T-helper 9 cell (primary cell): ENCODE measurements around the gene VAV1.
"Not testable (repeated sequence)": the region's sequence is repeated elsewhere in the genome, so short reads cannot be mapped to it uniquely, and the experiment has no call there.

ENCODE experiments used
- DNase-seq: peaks from one replicate; pipeline ENCODE4 v3.0.0-alpha.2; 2020

The VAV1 gene

DNA sequence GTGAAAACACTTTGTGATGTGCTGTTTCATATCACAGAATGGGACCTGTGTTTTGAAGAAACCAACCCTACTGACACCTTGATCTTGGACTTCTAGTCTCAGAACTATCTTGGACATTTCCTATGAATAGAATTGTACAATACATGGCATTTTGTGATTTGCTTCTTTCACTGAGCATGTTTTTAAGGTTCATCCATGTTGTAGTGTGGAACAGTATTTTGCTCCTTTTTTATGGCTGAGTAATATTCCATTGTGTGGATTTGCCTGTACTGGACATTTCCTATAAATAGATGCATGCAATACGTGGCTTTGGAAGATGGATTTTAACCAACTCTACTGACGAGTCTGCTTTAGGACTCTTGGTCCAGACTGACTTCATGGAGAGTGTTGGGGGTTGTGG is 46.8 kb downstream of the VAV1 start:
- no peak for DNase-seq

DNA sequence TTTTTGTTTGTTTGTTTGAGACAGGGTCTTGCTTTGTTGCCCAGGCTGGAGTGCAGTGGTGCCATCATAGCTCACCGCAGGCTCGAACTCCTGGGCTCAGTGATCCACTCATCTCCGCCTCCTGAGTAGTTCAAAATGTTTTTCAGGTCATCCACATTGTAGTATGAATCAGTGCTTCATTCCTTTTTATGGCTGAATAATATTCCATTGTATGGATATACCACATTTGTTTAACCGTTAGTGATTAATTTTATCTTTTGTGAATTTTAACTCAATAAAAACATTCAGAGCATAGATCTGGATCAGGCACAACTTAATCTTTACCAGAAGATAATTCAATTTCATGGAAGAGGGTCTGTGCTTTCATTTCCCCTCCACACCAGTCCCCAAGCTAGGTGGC is 47.7 kb downstream of the VAV1 start:
- DNase-seq = no peak

DNA sequence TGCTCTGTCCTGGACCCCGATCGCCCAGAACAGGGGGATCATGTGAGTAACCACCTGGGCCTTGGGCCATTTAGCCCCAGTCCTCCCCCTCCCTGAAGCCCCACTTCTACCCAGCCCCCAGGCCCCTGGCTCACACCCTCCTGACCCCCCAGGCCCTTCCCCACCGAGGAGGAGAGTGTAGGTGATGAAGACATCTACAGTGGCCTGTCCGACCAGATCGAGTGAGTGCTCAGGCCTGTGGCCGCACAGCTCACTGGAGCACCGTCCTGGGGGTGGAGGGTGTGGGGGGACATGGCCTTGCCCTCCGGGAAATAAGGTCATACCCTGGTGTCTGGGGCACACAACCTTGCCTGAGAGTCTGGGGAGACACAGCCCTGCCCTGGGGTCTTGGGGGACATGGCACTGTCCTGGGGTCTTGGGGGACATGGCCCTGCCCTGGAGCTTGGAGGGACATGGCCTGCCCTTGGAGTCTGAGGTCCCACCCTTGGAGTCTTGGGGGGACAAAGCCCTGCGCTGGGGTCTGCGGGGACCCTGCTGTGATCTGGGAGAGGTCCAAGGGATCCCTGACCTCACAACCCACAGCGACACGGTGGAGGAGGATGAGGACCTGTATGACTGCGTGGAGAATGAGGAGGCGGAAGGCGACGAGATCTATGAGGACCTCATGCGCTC is 49.3 kb downstream of the VAV1 start:
- no peak for DNase-seq

DNA sequence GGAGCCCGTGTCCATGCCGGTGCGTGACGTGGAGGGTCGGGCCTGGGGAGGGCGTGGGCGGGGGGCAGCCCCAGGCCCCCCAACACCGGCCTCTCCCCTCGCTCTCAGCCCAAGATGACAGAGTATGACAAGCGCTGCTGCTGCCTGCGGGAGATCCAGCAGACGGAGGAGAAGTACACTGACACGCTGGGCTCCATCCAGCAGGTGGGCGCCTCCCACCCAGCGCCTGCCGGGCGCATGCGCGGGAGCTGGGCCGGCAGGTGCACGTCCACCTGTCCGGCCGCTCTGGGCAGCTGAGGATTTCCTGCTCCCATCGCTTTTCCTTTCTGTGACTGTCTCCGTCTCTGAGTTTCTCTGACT is 49.8 kb downstream of the VAV1 start:
- no peak for DNase-seq

DNA sequence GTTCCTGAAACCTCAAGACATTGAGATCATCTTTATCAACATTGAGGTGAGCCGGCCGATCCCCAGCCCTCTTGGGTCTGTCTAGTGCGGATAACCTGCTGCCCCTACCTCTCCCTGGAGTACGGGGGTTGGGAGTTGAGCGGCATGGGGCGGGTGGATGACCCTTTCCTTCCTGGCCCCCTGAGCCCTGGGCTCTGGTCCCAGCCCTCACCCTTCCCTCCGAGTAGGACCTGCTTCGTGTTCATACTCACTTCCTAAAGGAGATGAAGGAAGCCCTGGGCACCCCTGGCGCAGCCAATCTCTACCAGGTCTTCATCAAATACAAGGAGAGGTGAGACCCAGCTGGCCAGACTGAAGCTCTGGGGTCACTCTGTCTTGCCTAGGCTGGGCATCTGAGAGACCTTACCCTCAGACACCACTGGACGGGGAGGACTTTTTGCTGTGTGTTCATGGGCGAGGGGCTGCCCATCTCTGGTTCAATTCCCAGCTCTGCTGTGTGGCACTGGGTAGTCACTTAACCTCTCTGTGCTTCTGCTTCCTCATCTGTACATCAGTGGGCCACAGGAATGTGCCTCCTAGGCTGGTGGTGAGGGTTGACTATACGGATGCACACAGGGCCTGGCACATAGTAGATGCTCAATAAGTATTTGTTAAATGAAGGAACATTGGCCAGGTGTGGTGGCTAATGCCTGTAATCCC is 52.7 kb downstream of the VAV1 start:
- DNase-seq = no peak

DNA sequence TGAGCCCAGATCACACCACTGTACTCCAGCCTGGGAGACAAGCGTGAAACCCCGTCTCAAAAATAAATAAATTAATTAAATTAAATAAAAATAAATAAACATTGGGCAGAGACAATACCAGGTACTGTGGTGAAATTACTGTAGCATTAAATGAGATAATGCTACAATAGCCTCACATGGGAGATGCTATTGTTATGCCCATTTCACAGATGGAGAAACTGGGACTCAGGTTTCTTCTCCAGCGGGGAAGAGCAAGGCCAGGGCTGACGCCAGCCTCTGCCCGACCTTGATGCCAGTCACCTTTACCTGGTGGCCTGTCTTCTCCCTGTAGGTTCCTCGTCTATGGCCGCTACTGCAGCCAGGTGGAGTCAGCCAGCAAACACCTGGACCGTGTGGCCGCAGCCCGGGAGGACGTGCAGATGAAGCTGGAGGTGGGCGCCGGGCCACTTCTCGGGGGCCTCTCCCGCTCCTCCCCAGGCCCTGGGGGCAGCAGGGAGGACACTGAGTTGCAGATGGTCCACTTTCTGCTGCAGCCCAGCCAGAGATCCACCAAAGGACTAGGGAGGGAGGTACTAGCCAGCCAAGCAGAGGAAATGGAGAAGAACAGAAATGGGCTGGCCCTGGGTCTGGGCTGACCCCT is 53.9 kb downstream of the VAV1 start:
- DNase-seq = no peak

DNA sequence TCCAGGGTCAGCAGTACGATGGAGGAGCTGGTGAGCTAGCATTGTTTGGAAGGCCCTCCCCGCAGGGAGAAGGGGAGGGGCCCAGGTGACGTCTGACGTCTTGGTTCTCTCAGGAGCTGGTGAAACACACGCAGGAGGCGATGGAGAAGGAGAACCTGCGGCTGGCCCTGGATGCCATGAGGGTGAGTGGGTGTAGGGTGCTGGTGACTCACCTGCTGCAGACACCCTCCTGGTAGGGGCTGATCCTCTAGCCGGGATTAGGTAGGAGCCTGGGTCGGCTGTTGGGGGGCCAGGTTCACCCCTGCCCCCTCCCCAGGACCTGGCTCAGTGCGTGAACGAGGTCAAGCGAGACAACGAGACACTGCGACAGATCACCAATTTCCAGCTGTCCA is 55.8 kb downstream of the VAV1 start:
- no peak for DNase-seq

DNA sequence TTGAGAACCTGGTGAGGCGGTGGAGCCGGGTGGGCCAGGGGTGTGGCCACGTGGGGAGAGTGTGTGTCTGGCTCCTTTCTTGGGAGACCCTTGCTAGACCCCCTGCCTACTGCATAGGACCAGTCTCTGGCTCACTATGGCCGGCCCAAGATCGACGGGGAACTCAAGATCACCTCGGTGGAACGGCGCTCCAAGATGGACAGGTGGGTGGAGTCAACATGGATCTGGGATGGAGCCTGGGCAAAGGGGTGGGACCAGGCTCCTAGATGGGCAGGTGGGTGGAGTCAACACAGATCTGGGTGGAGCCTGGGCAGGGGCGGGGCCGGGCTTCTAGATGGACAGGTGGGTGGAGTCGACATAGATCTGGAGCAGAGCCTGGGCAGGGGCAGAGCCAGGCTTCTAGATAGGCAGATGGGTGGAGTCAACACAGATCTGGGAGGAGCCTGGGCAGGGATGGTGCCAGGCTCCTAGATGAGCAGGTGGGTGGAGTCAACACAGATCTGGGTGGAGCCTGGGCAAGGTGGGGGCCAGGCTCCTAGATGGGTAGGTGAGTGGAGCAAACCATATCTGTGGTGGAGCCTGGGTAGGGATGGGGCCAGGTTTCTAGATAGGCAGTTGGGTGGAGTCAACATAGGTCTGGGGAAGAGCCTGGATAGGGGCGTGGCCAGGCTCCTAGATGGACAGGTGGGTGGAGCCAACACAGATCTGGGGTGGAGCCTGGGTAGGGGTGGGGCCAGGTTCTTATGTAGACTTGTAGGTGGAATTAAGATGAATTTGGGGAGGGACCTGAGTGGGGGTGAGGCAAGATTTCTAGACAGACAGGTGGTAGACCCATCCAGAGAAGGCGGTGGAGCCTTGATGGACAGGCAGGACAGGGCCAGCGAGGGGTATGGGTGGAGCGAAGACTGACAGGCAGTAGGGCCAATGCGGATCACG is 56.5 kb downstream of the VAV1 start:
- no peak for DNase-seq

DNA sequence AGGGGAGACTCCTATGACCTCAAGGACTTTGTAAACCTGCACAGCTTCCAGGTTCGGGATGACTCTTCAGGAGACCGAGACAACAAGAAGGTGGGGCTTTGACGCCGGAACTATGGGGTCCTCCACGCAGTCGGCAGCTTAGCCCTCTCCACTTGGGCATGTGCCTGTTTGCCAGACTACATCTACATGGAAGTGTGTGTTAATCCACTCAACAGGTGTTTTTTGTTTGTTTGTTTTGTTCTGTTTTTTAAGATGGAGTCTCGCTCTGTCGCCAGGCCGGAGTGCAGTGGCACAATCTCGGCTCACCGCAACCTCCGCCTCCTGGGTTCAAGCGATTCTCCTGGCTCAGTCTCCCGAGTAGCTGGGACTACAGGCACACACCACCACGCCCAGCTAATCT is 57.3 kb downstream of the VAV1 start:
- DNase-seq = not testable (repeated sequence)

DNA sequence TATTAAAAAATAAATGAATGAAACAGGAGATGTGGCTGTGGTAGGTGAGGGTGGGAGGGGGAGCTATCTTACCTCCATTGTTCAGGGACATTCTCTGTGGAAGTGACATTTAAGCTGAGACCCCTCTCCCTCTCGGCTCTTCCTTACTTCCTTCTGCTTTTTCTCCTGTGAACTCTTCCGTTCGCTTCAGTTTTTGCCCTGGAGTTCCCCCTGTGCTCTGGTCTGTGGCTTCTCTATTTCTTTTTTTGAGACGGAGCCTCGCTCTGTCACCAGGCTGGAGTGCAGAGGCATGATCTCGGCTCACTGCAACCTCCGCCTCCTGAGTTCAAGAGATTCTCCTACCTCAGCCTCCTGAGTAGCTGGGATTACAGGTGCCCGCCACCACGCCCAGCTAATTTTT is 58.6 kb downstream of the VAV1 start:
- not testable (repeated sequence) for DNase-seq

DNA sequence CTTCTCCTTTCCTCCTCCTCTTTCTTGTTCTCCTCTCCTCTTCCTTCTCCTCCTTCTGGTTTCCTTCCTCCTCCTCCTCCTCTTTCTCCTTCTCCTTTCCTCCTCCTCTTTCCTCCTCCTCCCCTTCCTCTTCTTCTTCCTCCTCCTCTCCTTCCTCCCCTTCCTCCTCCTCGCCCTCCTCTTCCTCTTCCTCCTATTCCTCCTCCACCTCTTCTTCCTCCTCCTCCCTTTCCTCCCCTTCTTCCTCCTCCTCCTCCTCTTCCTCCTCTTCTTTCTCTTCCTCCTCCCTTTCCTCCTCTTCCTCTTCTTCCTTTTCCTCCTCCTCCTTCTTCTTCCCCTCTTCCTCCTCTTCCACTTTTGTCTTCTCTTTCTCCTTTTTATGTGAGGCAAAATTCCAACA is 59.9 kb downstream of the VAV1 start:
- DNase-seq = no peak

DNA sequence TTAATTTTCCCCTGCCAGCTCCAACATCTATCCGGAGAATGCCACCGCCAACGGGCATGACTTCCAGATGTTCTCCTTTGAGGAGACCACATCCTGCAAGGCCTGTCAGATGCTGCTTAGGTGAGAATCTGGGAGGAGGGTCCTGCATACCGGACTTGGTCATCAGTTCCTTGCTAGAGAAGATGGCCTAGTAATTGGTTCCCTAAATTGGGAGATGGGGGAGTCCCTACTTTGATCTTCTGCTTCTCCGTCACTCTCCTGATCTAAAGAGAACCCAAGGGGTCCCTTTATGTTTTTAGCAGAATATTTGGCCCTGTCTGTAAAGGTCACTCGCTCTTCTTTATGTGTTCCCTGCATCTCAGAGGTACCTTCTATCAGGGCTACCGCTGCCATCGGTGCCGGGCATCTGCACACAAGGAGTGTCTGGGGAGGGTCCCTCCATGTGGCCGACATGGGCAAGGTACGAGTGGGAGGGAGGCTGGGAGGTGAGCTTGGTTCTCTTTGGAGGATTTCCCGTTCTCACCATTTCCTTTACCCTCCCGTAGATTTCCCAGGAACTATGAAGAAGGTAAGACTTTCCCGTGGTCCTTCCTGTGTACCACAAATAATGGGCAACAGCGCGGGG is 60.8 kb downstream of the VAV1 start:
- no peak for DNase-seq

DNA sequence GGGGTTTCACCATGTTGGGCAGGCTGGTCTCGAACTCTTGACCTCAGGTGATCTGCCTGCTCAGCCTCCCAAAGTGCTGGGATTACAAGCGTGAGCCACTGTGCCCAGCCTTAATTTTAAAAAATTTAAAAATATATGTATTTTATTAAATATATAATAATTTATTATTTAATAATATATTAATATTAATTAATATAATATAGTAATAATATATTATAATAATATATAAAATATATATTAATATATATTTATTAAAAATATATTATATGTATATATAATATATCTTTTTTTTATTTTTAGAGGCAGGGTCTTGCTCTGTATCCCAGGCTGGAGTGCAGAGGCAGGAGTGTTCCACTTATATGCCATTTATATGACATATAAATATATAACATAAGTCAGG is 61.9 kb downstream of the VAV1 start:
- no peak for DNase-seq

DNA sequence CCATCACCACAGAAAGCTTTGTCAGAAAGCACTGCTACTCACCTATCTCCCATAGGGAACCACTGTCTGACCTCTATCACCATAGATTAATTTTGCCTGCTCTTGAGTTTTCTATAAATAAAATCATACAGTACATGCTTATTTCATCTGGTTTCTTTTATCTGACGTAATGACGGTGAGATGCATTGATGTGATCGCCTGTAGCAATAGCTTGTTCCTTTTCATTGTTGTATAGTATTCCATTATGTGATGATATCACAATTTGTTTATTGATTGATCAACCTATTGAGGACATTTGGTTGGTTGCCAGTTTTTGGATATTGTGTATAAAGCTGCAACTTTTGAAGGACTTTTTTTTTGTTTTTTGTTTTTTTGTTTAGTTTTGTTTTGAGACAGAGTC is 63.0 kb downstream of the VAV1 start:
- no peak for DNase-seq

DNA sequence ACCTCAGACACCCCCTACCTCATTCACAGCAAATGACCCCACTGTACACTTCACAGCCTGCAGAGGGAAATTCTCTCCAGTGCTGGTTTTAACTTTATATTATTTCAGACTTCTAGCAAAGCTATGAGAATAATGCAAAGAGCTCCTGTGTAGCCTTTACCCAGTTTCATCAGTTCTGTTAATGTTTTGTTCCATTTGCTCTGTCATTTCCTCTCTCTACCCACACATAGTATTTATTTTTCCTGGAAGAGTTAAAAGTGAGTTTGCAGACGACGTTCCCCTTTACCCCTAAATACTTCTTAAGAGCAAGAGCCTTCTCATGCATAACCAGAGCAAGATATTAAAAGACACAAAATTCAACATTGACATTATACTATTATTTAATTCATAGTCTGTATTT is 65.0 kb downstream of the VAV1 start:
- DNase-seq = no peak

DNA sequence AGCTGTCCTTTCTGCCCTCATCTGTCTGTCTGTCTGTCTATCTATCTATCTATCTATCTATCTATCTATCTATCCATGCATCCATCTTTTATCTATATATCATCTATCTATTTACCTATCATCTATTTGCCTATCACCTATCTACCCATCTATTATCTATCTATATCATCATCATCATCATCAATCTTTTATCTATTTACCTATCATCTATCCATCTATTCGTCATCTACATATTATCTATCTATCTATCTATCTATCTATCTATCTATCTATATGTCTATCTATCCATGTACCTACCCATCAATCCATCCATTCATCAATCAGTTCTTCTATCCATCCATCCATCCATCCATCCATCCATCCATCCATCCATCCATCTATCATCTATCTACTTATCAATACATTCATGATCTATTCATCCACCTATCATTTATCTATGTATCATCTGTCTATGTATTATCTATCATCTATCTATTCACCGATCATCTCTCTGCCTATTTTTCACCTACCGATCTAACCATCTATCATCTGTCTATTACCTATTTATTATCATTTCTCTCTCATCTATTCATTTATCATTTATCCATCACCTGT is 65.7 kb downstream of the VAV1 start:
- no peak for DNase-seq

DNA sequence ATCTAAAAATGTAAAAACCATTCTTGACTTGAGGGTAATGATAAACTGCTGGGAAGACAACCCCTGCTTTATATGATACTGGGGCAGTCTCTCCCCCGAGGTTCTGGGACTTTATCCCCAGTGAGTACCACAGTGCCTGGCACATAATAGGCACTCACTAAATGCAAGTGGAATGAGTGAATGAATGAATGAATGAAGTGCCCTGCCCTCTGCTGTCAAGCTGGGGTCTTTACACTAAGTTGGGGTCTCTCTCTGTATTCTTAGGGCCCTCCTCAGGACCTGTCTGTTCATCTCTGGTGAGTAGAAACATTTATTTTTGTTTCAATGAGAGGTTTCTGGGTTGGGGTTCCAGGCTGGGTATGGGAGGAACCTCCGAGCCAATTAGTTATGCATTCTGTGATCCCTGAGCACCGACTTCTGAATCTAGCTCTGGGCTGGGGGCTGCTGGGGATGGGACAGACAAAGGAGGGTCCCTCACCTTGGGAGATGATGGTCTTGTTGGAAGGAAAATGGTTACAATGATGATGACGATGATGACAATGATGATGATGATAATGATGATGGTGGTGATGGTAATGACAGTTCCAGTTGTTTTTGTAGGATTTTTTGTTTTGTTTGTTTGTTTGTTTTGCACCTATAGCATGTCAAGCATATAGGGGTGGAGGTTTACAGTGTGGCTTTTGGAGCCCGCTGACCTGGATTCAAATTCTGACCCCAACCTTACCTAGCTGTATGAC is 70.5 kb downstream of the VAV1 start:
- no peak for DNase-seq

DNA sequence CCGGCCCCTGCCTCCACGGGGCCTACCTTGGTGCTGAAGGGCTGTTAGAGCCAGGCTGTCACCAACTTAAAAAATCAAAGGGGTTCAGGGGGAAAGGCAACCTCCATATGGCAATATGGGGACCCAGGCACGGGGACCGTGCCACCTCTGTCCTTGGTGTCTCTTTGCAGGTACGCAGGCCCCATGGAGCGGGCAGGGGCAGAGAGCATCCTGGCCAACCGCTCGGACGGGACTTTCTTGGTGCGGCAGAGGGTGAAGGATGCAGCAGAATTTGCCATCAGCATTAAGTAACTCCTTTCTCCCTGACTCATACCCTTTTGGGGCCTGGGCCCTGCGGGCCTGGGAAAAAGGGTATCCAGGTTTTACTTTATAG is 75.3 kb downstream of the VAV1 start:
- no peak for DNase-seq

DNA sequence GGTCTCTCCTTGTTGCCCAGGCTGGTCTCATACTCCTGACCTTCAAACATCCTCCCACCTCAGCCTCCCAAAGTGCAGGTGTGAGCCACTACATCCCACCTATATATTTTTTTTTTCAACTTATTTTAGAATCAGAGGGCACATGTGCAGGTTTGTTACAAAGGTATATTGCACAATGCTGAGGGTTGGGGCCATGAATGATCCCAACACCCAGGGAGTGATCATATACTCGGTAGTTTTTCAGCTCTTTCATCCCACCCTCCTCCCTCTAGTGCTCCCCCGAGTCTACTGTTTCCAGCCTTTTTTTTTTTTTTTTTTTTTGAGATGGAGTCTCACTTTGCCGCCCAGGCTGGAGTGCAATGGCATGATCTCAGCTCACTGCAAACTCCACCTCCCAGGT is 76.5 kb downstream of the VAV1 start:
- no peak for DNase-seq

DNA sequence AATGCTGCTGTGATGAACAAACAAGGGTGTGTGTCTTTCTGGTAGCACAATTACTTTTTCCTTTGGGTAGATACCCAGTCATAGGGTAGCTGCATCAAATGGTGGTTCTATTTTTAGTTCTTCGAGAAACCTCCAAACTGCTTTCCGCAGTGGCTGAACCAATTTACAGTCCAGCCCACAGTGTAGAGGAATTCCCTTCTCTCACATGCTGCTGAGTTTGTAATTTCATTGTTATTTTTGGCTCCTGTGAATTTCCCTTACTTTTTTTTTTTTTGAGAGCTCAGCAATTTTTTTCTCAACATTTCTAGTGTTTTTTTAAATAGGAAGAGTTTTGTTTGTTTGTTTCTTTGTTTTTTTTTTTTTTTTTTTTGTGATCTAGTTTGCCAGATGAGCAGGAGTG is 77.4 kb downstream of the VAV1 start:
- no peak for DNase-seq

DNA sequence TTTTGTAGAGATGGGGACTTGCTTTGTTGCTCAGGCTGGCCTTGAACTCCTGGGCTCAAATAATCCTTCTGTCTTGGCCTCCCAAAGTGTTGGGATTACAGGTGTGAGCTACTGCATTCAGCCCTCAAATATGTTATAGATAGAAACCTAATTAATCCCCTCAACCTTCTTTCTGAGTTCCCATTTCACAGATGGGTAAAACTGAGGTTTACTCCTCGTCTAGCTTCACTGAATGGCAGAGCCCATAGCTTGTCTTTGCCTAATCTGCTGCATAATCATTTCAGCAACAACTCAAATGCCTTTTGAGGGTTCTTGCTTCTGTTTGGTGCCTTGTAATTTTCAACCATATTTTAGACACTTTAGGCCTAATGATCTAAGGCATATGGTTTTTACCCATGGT is 78.9 kb downstream of the VAV1 start:
- DNase-seq = no peak

DNA sequence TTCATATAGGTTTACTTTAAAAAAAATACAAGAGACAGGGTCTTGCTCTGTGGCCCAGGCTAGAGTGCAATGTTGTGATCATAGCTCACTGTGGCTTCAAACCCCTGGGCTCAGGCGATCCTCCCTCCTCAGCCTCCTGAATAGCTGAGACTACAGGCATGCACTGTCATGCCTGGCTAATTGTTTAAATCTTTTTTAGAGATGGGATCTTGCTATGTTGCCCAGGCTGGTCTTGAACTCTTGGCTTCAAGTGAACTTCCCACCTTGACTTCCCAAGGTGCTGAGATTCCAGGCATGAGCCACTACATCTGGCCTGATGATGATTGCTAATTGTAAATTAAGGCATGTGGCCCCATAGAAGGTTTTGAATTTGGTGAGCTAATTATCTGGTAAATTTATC is 79.5 kb downstream of the VAV1 start:
- no peak for DNase-seq
